GM23338 (cell line): ENCODE data around the gene ECD. TPM values are rescaled to one million over a fixed set of nuclear protein-coding genes. Genes with fewer than 3 reads are reported as not detected.

ENCODE experiments used
- ATAC-seq: fragments of 200-7000 bp; cut with Tn5 transposase; 3 replicates; pipeline ENCODE4 v1.9.1; 2020
- DNase-seq: peaks from one replicate; pipeline ENCODE4 v3.0.0-alpha.2; 2015; ENCODE audit warnings: low spot score
- H2AFZ ChIP-seq: fragments of 200-600 bp; sonication (generic); 2 replicates; pipeline ENCODE4 v1.8.0; 2016; ENCODE audit warnings: antibody characterized with exemption, mild to moderate bottlenecking, moderate library complexity
- H3F3A ChIP-seq: fragments of 200-600 bp; sonication (generic); replicated peaks from 2 replicates; pipeline ENCODE4 v1.8.0; 2017; ENCODE audit warnings: antibody characterized with exemption, mixed run types, low read depth
- H3K27ac ChIP-seq: fragments of 200-600 bp; sonication (generic); 2 replicates; pipeline ENCODE4 v1.6.1; 2016; ENCODE audit warnings: low read depth
- H3K27me3 ChIP-seq: fragments of 200-600 bp; sonication (generic); 2 replicates; pipeline ENCODE4 v1.8.0; 2016; ENCODE audit warnings: mild to moderate bottlenecking, mixed run types, moderate library complexity; ENCODE audit not compliant: insufficient read depth
- H3K36me3 ChIP-seq: fragments of 200-600 bp; sonication (generic); 2 replicates; pipeline ENCODE4 v1.8.0; 2016; ENCODE audit warnings: mild to moderate bottlenecking; ENCODE audit not compliant: insufficient read depth
- H3K4me1 ChIP-seq: fragments of 200-600 bp; sonication (generic); 2 replicates; pipeline ENCODE4 v1.8.0; 2016; ENCODE audit warnings: mild to moderate bottlenecking, moderate library complexity; ENCODE audit not compliant: insufficient read depth
- H3K4me2 ChIP-seq: fragments of 200-600 bp; sonication (generic); 2 replicates; pipeline ENCODE4 v1.7.1; 2017; ENCODE audit warnings: mixed run types
- H3K4me3 ChIP-seq: fragments of 200-600 bp; sonication (generic); 2 replicates; pipeline ENCODE4 v1.6.1; 2016; ENCODE audit warnings: mixed run types
- H3K79me2 ChIP-seq: fragments of 200-600 bp; sonication (generic); replicated peaks from 2 replicates; pipeline ENCODE4 v1.8.0; 2017; ENCODE audit warnings: mild to moderate bottlenecking; ENCODE audit not compliant: insufficient read depth
- H3K9me2 ChIP-seq: fragments of 200-600 bp; sonication (generic); 2 replicates; pipeline ENCODE4 v1.8.0; 2017; ENCODE audit not compliant: insufficient read depth
- H4K20me1 ChIP-seq: fragments of 200-600 bp; sonication (generic); replicated peaks from 2 replicates; pipeline ENCODE4 v1.8.0; 2017; ENCODE audit warnings: mild to moderate bottlenecking; ENCODE audit not compliant: insufficient read depth
- H3K27ac Mint-ChIP-seq: 2 replicates; pipeline ENCODE4 v1.8.0; 2020; ENCODE audit warnings: inconsistent platforms, mild to moderate bottlenecking, moderate library complexity, mixed read lengths
- H3K27me3 Mint-ChIP-seq: 3 replicates; pipeline ENCODE4 v1.8.0; 2022; ENCODE audit warnings: low read depth, mild to moderate bottlenecking, moderate library complexity, mixed read lengths, inconsistent platforms; ENCODE audit not compliant: insufficient read depth, poor library complexity
- H3K36me3 Mint-ChIP-seq: 3 replicates; pipeline ENCODE4 v1.8.0; 2021; ENCODE audit warnings: low read depth, mild to moderate bottlenecking, inconsistent platforms, moderate library complexity, mixed read lengths
- H3K4me1 Mint-ChIP-seq: 3 replicates; pipeline ENCODE4 v1.8.0; 2020; ENCODE audit warnings: mild to moderate bottlenecking, inconsistent platforms, mixed read lengths
- H3K4me3 Mint-ChIP-seq: 3 replicates; pipeline ENCODE4 v1.8.0; 2021; ENCODE audit warnings: moderate library complexity, mild to moderate bottlenecking, inconsistent platforms, mixed read lengths
- H3K9me3 Mint-ChIP-seq: 3 replicates; pipeline ENCODE4 v1.8.0; 2020; ENCODE audit warnings: moderate library complexity, mild to moderate bottlenecking, inconsistent platforms, mixed read lengths
- CREB1 ChIP-seq: fragments of 250-450 bp; sonication (Bioruptor Pico); IDR thresholded peaks from 2 replicates; pipeline ENCODE4 v1.5.0; 2020; ENCODE audit warnings: low read depth, mild to moderate bottlenecking, moderate library complexity
- CTCF ChIP-seq, 2 experiments: fragments of 200-600 bp in 1 of 2; sonication (generic) in 1 of 2; conservative IDR thresholded peaks; 2 replicates each; pipeline versions ENCODE4 v1.5.1 to v1.6.1; 2016 to 2017; ENCODE audit warnings: antibody characterized with exemption in 2 of 2, low read depth in 2 of 2, mild to moderate bottlenecking in 2 of 2, moderate library complexity in 1 of 2
- EZH2phosphoT487 ChIP-seq: fragments of 200-600 bp; sonication (generic); IDR thresholded peaks from one replicate; pipeline ENCODE4 v1.8.1; 2018; ENCODE audit warnings: antibody characterized with exemption; ENCODE audit not compliant: unreplicated experiment
- JUNB ChIP-seq: IDR thresholded peaks from one replicate; pipeline ENCODE4 v1.6.1; 2016; ENCODE audit warnings: antibody characterized with exemption; ENCODE audit not compliant: unreplicated experiment
- NANOG ChIP-seq: IDR thresholded peaks from 2 replicates; pipeline ENCODE4 v1.6.1; 2016; ENCODE audit warnings: antibody characterized with exemption, borderline replicate concordance
- POLR2AphosphoS5 ChIP-seq: IDR thresholded peaks from 2 replicates; pipeline ENCODE4 v1.6.1; 2016; ENCODE audit warnings: antibody characterized with exemption, low read depth
- REST ChIP-seq: IDR thresholded peaks from one replicate; pipeline ENCODE4 v1.6.1; 2018; ENCODE audit warnings: antibody characterized with exemption; ENCODE audit not compliant: unreplicated experiment
- STAT1 ChIP-seq: IDR thresholded peaks from one replicate; pipeline ENCODE4 v1.6.1; 2016; ENCODE audit warnings: antibody characterized with exemption; ENCODE audit not compliant: unreplicated experiment
- ZNF114 ChIP-seq: fragments of 250-450 bp; sonication (Bioruptor Pico); IDR thresholded peaks from 2 replicates; pipeline ENCODE4 v1.5.0; 2020; ENCODE audit warnings: mild to moderate bottlenecking, moderate library complexity
- ZNF331 ChIP-seq: fragments of 250-450 bp; sonication (Bioruptor Pico); IDR thresholded peaks from 2 replicates; pipeline ENCODE4 v1.5.0; 2020; ENCODE audit warnings: low read depth, mild to moderate bottlenecking, moderate library complexity
- ZNF462 ChIP-seq: fragments of 250-450 bp; sonication (Bioruptor Pico); IDR thresholded peaks from 2 replicates; pipeline ENCODE4 v1.5.0; 2020; ENCODE audit warnings: mild to moderate bottlenecking, moderate library complexity
- polyA plus RNA-seq: library from polyadenylated mRNA; unstranded; fragments of >200 nt; fragmentation: Nextera tagmentation; extraction: Ambion mirVana; gene quantifications from 2 replicates; pipeline ENCODE4 v1.2.1, GENCODE V29; 2016
- total RNA-seq: library from RNA; depleted of rRNA; stranded (reverse); fragments of >200 nt; shearing (Covaris generic); gene quantifications from 2 replicates; pipeline ENCODE4 v1.2.3, GENCODE V29; 2014

The ECD gene
- total and polyA plus RNA-seq, 2 experiments from 2014 or later = 37.8 to 56.6 TPM

- Histone ChIP-seq H3K9me2 (no peaks in the 10 kb centered on the region), H3K4me1 (no peaks in the 10 kb centered on the region), H3K27me3 (no peaks in the 10 kb centered on the region), H3K4me2 (no peak overlapping the region), H2AFZ (no peak overlapping the region), H3K79me2 (no peaks in the 10 kb centered on the region), H3F3A (no peaks in the 10 kb centered on the region), H4K20me1 (no peaks in the 10 kb centered on the region), H3K27ac (no peak overlapping the region), H3K4me3 (no peak overlapping the region), H3K36me3 (no peaks in the 10 kb centered on the region)
- Mint-ChIP-seq H3K27ac (no peak overlapping the region), H3K4me3 (no peak overlapping the region), H3K4me1 (no peaks in the 10 kb centered on the region), H3K36me3 (peaks cover 33% of the 10 kb centered on the region), H3K27me3 (peaks cover 6% of the 10 kb centered on the region), H3K9me3 (peaks cover 29% of the 10 kb centered on the region)
- no peak for DNase-seq
- TF ChIP-seq STAT1 (no peak), CTCF (conservative IDR thresholded peaks at IDR 0.05; ENCODE audit: low read depth in 2 of 2) (no peak), JUNB (no peak), POLR2AphosphoS5 (no peak), ZNF462 (CRISPR knock-in tag) (no peak), ZNF331 (CRISPR knock-in tag) (no peak), NANOG (no peak), CREB1 (CRISPR knock-in tag) (no peak), REST (no peak), EZH2phosphoT487 (no peak), ZNF114 (CRISPR knock-in tag) (no peak)
- ATAC-seq = no peak
These were observed 41.9 kb upstream of the ECD start for GRCh38 chr10:73209705-73210104.
